ENCODE results near the gene SCAANT1.

Gene SCAANT1

GRCh38 chr3:63934041-63934866 is 22.1 kb upstream of the SCAANT1 start:
- TF ChIP-seq, protein P1, sequence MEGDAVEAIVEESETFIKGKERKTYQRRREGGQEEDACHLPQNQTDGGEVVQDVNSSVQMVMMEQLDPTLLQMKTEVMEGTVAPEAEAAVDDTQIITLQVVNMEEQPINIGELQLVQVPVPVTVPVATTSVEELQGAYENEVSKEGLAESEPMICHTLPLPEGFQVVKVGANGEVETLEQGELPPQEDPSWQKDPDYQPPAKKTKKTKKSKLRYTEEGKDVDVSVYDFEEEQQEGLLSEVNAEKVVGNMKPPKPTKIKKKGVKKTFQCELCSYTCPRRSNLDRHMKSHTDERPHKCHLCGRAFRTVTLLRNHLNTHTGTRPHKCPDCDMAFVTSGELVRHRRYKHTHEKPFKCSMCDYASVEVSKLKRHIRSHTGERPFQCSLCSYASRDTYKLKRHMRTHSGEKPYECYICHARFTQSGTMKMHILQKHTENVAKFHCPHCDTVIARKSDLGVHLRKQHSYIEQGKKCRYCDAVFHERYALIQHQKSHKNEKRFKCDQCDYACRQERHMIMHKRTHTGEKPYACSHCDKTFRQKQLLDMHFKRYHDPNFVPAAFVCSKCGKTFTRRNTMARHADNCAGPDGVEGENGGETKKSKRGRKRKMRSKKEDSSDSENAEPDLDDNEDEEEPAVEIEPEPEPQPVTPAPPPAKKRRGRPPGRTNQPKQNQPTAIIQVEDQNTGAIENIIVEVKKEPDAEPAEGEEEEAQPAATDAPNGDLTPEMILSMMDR (IDR thresholded peaks at IDR 0.05; ENCODE audit: low read depth, low read length), result no peak
- no peak for DNase-seq (ENCODE audit: extremely low read depth, low read depth)

DNA sequence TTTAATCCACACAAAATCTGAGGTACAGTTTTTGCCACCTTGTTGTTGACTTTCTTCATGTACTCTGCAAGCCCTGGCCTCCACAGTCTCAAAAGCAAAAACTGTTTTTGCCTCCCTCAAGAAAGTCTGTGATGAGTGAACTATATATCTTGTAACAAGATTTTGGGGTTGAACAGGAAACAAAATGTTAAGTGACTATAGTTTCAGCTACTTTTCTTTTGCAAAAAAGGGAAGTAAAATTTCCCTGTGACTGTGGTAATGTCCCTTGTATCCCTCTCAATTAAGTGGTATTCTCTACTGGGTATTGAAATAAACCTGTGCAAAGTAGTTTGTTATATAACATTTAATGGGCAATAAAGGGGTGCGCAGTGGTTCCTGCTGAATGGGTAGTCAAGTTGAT is 21.3 kb upstream of the SCAANT1 start:
- no peak for DNase-seq (ENCODE audit: extremely low read depth, low read depth)
- TF ChIP-seq, protein P1 (IDR thresholded peaks at IDR 0.05; ENCODE audit: low read depth, low read length), result no peak

GRCh38 chr3:63932509-63933212 is 20.5 kb upstream of the SCAANT1 start:
- TF ChIP-seq, protein P1 (IDR thresholded peaks at IDR 0.05; ENCODE audit: low read depth, low read length), result no peak
- DNase-seq (ENCODE audit: extremely low read depth, low read depth), result no peak

DNA sequence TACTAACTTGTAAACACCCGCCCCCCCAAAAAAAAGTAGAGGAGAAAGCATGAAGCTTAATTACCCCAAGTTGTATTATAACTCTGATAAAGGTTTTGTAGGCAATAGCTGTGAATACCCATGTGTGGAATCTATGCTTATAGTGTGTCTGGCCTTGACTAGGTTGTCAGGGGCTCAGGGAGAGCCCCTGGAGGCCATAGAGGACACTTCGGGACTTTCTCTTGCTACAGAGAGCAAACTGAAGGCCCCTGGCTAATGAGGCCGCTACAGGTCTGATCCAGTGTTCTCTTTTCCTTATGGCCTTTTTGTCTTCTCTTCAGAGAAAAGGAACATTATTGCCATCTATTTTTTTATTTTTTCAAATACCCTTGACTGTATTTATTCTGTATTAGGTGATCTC is 19.1 kb upstream of the SCAANT1 start:
- TF ChIP-seq, protein P1 (IDR thresholded peaks at IDR 0.05; ENCODE audit: low read depth, low read length), result no peak
- DNase-seq (ENCODE audit: extremely low read depth, low read depth), result no peak

DNA sequence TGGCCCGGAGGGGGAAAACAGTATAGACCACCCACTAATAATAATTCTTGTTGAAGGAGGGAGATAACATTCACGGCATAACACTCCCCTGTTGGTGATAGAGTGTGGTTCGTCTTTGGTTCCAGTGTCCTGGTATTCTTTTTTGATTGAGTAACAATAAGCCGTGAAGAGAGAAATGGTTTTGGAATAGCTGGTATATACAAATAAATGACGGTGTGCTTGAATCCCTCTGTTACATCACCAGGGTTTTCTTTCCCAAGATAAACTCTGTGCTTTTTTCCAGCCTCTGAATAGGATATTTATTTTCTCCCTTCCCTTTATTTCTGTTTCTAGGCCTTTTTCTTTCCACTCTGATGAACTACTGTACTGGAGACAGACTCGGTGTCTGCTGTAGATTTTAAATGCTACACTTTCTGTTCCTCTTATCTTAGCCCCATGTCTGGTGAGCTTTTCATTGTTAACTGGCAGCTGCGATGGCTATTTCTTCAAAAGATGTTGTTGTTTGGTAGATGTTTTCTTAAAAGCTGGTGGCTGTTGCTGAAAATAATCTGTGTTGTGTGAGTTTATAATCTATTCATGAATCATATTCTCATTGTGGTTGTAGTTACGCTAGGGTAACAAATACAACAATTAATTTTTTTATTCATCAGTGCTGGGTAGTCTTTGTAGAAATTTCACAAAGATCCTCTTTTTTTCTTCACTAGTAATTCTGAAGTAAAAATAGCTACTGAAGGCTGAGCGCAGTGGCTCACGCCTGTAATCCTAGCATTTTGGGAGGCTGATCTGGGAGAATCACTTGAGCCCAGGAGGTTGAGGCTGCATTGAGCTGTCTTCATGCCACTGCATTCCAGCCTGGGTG is 15.5 kb upstream of the SCAANT1 start:
- TF ChIP-seq, protein P1 (IDR thresholded peaks at IDR 0.05; ENCODE audit: low read depth, low read length), result no peak
- no peak for DNase-seq (ENCODE audit: extremely low read depth, low read depth)

GRCh38 chr3:63926309-63926708 is 14.1 kb upstream of the SCAANT1 start:
- TF ChIP-seq, protein P1 (IDR thresholded peaks at IDR 0.05; ENCODE audit: low read depth, low read length), result no peak
- no peak for DNase-seq (ENCODE audit: extremely low read depth, low read depth)

All from AG09319 (cell line).